CD4-positive, alpha-beta T cell treated with Interferon gamma for 1 hour (primary cell): ENCODE results near the gene DUSP18.
"Not testable (repeated sequence)": the region's sequence is repeated elsewhere in the genome, so short reads cannot be mapped to it uniquely, and the experiment has no call there.

ENCODE experiments used
- DNase-seq: peaks from one replicate; pipeline ENCODE4 v3.0.0-alpha.2; 2020

The DUSP18 gene

DNA sequence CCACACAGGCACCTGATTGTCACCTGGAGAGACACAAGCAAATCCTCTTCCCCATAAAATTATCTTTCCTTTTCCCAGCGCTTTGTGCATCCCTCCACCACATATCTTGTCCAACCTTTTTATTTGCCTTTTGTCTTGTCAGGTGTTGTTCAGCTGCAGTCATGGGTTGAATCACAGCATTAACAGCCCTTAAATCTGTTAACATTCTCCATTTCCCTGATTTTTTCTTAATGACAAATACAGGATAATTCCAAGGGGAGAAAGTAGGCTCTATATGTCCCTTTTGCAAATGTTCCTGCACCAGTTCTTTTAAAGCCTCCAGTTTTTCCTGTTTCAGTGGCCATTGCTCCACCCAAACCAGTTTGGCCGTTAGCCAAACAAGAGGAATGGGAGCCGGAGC is 8.9 kb upstream of the DUSP18 start:
- not testable (repeated sequence) for DNase-seq

DNA sequence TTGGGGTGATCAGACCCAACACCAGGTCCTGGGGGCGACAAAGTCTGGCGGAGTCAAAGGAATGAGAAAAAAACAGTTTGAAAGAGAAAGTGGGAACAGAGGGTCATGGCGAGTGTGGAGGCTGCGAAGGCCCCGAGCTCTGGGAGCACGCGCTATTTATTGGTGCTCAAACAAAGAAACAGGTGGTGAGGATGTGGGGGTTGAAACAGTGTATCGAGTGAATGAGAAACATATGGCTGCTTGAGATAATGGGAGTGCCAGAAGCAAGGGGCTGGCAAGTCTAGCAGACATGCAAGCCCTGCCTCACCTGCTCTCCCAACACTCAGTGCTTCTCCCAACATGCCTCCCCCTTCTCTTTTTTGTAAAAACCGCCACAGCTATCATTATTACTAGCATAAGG is 7.8 kb upstream of the DUSP18 start:
- no peak for DNase-seq

DNA sequence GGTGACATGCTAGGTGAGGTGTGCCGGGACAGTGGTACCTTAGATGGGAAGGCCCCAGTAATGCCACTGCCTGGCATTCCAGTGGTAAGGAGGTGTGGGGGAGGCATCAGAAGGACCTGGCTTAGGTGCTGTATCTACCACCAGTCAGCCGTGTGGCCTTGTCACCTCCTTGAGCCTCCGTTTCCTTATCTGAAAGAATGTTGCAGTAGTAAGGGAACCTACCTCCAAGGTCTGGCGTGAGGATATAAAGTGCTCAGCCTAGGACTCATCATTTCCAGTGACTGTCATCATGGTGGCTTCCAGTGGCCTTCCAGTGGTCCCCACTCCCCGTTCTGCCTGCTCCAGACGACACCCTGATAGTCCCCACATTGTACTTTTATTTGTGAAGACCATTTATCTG is 6.8 kb upstream of the DUSP18 start:
- no peak for DNase-seq

DNA sequence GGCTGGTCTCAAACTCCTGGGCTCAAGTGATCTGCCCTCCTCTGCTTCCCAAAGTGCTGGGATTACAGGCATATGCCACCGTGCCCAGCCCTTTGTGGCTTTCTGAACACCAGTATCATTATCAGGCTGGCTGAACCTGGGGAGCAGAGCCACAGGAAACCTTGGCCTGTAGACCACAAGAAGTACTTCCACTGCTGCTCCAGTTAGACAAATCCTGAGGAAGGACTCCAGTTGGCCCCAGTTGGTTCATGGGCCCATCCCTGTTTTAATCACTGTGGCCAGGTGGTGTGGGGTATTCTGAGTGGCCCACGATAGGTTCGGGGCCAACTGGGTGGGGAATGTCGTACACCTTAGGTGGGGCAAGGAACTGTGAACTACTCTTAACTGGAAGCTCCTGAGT is 5.5 kb upstream of the DUSP18 start:
- DNase-seq, result no peak

DNA sequence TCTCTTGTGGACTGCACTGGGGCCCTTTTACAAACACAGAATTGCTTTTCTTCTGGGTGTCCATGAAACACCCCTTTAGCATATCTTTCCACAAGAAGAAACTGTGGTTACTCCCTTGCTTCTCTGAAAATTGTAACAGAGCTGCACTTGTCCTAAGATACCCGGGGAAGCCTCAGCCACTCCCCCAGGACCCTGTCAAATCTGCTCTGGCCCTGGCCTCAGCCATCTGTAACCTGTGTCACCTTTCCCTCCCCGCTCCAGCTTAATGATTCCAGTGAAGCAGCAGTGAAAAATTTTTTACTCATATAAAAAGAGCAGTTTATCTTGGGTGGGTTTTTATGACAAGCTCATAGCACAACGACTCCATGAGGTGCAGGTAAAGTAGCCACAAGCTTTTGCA is 3.4 kb upstream of the DUSP18 start:
- DNase-seq, result no peak

DNA sequence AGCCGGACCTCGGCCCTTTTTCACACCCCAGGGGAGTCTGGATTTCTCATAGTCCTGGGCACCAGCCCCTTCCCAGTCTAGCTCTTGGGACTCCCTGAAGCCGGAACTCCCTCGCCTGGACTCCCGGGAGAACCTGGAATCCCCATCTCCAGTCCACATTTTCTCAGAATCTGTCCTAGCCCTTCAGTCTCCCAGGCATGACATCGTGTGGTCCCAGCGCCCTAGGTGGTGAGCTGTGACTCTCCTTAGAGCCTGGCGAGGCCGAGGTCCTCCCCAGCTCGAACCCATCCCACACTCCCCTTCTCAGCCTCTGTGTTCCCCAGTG is 673 bp upstream of the DUSP18 start:
- no peak for DNase-seq

DNA sequence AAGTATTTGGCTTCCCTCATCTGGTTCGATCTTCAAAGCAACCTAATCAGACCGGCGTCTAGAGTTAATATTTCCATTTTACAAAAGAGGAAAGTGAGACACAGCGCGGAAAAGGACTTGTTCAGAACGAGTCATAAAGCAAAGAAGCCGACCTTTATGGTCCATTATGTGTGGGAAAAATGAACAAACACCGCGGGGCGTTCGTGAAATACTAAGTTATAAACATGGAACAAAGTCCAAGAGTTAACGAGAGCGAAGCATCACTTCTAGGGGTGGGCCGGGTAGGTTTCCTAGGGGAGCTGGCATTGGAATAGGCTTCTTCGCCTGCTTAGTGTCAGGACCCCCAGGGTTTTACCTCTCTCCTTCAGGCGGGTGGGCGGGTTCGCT is 575 bp downstream of the DUSP18 start:
- no peak for DNase-seq

DNA sequence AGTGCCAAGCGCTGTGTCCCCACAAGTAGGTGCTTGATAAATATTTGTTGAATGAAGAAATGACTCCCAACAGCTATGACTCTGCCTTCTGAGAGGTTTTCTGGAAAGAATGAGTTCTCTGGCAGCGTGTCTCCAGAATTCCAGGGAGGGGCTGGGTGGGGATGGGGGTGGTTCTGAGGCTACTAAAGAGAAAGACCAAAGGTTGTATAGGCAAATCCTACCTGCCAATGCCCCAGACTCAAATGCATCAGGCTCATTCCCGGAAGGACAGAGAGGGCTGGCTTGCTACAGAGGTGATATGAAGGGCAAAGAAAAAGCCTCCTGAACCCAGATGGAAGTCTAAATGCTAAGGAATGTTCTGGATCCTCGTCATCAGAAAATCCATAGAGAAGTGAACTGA is 1.9 kb downstream of the DUSP18 start:
- no peak for DNase-seq

DNA sequence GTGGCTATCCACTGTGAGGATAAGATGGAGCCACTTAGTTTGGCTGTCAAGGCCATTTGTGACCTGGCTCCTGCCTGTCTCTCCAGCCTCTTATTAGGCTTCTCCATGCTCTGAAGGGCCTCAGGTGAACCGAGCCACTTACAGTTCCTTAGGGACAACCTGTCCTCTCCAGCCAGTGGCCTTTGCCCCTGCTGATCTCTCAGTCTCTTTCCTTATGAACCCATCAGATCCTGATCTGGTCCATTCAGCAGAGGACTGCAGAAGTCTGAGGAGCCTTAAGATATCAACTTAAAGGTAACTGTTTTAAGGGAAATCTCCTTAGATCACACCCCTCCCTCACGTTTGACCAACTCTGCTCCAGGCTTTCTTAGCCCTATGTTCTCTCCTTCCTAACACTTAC is 2.4 kb downstream of the DUSP18 start:
- DNase-seq, result no peak

DNA sequence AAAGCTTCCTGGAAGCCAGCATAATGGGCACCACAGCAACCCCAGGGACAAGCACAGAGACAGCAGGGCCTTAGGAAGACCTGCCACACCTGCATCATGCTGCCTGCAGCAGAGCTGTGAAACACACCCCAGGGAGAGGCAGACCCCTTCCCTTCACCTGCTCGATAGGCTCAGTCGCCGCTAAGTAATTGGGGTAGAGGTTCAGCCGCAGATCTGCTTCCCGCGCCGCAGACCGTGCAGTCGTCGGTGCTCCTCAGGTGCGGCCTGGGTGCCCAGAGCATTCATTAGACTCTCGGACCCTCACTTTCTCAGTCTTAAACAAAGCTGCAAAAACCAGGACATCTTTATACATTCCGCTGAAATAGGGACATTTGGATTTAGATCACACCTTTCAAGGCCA is 2.9 kb downstream of the DUSP18 start:
- no peak for DNase-seq

DNA sequence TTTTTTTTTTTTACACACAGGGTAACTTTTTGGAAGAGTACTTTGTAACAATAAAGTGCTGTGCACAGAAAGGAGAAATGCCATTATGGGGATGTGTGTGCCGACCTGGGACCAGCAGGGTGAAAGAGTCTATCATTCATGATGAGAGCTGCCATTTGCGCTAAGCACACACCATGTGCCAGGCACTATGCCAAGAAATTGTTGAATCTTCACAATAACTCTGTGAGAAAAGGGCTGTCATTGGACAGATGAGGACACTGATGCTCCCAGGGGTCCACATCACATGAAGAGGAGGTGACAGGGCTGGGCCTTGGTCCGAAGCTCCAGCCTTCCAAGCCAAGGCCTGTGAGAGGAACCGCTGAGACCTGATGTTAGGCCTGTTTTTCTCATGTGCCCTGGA is 5.6 kb downstream of the DUSP18 start:
- DNase-seq, result no peak

DNA sequence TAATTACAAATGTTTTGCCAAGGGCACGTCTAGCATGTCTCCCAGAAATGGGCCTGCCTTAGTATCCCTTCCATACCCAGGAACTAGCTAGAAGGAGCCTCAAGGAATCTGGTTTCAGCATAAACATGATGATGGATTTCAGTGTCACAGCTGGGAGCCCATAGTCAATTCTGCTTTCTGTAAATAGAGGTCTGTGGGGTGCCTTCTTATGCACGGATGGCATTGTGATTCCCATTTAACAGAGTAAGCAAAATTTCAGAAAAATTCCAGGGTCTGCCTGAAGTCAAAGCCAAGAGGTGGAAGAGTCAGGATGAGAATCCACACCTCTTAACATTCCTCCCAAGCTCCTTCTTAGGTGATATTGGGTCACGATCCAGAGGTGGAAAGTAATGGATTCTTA is 12.1 kb downstream of the DUSP18 start:
- no peak for DNase-seq

DNA sequence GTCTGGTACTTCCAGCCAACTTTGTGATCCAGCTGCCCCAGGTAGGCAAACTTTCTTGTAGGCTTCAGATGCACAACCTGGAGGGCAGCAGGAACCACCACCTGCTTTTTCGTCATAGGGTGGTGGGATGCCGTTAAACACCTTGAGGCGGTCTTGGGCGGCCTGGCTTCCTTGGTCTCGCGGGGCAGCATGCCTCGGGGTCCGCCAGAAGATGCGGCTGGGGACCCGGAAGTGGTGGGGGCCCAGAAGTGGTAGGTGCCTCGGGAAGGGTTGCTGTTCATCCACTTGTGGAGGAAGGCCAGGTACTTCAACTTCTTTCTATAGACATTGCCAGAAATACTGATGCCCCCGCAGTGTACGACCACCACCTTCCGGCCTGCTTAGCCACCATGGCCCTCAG is 13.3 kb downstream of the DUSP18 start:
- DNase-seq, result no peak

DNA sequence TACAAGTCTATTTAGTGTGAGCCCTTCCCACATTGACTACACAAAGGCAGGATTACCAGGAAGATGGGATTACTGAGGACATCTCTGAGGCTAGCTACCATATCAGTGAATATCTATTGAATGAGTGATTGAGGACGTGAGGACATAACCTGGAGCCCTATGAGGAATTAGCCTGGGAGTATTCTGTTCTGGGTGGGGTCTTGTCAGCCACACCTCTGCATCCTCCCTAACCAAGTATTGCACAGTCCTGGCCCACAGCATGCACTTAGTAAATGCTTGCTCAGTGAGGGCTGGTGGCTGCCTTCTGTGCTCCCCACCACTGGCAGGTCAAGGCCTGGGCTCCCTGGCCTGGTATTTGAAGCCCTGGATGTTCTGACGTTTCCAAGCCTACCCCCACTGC is 14.8 kb downstream of the DUSP18 start:
- no peak for DNase-seq

DNA sequence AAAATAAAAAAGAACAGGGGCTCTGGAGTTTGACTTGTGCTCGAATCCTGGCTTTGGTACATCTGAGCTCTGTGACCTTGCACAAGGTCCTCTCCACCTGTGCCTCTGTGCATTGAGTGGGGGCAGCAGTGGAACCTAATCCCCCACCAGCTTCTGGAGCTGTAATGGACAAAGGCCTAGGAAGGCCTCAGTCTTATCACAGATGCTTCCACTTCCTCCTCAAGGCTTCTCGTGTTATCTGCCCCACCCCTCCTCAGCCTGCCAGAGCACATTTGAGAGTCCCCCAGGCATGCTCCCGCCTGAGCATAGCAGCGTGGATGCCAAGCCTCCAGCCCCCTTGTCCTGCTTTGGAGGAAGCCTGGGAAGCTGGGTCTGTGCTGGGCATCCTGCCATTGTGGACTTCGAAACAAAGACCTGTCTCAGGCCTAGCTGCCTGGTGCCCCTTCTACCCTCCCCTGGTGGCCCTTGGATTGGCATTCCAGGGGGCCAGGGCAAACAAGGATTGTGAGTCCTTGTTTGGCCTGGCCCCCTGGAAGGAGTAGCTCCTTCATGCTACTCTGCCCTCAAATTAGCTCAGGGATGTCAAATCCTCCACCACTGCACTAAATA is 17.1 kb downstream of the DUSP18 start:
- no peak for DNase-seq

DNA sequence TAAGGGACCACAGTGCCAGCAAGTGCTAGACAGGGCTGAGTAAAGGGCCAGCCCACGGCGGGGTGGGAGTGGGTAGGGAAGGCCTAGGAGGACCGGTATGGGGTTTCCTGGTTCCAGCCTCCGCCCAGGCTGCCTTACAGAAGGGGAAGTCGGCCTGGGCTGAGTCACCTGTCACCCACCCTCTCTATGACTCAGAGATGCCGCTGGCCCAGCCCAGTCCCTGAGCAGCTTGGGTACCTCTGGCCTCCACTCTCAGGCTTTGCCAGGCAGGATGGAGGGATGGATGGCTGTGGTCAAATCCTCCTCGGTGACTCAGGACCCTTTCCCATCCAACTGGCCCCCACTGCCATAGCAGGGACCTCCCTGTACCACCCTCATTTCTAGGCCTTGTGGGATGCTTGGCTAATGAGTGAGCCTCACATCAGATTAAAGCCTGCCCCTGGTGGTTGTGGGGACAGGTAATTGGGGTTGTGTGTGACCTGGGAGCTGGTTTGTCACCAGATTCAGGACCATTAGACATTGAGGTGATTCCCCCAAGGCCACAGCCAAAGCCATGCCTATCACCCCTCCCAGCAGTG is 18.2 kb downstream of the DUSP18 start:
- DNase-seq, result peak; percentile 69

DNA sequence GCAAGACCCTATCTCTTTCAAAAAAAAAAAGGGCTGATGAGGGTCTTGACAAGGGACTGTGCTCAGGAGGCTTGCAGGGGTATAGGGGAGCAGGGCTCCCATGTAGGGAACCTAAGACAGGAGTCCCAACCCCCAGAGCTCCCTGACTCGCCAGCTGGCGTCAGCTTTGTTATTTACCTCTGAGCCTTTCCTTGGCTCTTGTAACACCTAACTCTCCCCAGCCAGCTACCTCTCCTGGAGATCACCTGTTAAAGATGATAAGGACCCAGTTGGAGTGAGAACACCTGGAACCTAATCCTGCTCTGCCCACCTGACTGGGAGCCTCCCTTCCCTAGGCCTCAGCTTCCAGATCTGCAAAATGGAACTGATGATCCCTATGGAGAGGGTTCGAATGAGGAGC is 18.9 kb downstream of the DUSP18 start:
- DNase-seq, result no peak

DNA sequence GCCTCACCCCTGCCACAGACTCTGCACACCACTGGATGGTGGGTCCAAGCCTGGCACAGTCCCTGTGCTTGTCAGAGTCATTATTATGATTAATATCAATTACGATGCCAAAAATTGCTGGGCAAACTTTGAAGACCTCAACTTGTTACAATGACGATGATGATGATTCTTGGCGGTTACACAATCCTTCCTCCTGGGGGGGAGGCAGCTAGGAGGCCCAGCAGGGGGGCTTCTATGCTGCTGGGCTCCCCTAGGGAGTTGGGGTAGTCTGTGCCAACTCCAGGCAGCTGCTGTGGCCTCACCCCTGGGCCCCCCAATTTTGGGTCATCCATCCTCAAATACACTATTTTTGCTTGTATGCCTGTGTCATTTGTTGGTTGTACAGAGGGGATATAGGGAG is 20.1 kb downstream of the DUSP18 start:
- no peak for DNase-seq

DNA sequence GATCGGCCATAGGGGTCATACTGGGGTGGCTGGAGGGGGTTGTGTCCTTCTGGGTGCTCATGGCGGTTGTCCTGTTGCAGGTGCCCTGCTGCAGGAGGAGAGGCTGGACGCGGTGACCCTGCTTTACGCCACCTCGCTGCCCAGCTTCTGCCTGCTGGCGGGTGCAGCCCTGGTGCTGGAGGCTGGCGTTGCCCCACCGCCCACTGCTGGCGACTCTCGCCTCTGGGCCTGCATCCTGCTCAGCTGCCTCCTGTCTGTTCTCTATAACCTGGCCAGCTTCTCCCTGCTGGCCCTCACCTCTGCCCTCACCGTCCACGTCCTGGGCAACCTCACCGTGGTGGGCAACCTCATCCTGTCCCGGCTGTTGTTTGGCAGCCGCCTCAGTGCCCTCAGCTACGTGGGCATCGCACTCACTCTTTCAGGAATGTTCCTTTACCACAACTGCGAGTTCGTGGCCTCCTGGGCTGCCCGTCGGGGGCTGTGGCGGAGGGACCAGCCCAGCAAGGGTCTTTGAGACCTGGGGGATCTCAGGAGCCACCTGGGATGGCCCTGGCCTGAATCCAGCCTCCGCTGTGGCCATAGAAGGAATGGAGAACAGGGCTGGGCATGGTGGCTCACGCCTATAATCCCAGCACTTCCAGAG is 21.0 kb downstream of the DUSP18 start:
- no peak for DNase-seq

DNA sequence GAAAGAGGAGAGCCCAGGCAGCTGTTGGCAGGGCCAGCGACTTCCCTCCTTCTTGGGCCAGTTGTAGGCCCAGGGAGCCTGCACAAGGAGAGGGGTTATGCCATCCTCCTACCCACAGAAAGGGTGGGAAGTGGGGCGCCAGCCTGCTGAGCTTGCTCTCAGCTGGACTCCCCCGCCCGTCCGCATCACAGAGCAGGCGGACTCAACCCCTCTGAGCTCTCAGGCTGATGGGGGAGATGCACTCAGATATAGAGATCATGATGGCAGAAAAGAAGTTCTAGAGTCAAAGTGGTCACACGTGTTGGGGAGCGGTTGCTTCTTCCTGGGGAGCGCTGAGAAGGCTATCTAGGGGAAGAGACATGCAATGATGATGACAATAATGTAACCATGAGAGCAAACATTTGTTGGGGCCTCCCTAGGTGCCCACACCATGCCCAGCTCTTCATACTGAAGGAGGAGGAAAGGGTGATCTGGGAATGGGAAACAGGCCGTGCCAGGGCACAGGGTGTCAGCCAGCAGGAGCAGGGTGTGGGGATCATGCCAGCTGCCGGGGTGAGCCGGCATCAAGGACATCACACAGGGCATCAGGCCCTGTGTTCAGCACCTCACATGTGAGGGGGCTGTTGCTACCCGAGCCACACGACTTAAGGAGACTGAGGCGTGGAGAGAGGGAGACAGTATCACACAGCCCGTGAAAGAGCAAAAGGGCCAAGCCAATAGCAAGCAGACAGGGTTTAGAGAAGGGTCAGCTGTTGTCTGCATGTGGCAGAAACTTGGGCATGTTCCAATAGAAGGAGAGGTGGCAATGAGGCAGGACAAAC is 24.4 kb downstream of the DUSP18 start:
- no peak for DNase-seq

DNA sequence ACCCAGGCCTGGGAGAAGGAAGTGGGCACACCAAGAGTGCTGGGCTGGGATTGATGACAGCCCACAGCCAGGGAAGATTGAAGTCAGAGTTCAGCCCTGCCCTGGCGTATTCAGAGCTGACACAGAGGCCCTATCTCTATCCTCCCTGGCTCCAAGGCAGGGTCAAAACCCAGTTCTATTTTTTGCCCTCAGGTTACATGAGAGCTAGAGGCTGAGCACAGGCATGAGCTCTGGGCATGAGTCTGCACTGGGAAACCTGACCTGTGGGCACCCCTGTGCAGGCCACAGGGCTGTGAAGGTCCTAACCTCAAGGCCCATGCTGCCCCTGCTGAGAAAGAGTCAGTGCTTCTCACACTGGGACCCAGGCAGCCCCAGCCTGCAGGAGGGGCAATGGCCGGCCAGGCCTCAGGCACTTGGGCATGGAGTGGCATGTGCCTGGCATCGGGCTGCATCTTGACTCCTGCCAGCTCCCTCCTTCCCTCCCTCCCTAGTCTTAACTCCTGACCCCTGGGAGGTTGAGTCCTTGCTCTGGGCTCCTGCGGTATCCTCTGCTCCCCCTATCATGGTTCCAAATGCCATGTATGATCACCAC is 26.7 kb downstream of the DUSP18 start:
- DNase-seq, result no peak

DNA sequence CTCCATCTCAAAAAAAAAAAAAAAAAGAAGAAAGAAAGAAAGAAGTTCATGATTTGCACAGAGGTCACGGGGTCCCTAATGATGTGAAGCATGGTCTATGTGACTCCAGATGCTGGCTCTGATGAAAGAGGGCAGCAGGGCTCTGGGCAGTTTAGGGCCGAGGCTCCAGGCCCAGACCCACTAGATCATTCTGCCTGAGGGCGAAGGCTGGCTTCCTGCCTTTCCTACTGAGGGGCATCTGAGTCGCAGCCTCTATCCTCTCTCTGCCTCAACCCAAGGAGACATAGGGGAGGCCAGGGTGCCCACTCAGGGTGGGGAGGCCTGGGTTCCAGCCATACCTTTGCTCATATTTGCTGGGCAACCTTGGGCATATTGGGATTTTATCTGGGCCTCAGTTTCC is 27.3 kb downstream of the DUSP18 start:
- no peak for DNase-seq

DNA sequence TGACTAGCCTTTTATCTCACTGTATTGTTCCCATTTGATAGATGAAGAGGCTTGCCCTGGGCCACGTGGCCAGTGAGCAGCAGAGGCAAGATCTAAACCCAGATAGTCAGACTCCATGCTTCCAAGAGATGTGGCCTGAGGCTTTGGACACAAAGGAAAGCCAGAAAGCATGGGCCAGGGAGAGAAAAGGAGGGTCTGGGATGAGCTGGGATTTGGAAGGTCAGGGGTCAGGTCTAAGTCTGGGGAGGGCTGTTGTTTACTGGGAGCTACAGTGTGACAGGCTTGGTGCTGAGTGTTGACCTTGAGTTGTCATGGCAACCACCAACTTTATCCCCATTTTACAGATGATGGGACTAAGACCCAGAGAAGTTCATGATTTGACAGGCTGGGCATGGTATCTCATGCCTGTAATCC is 30.0 kb downstream of the DUSP18 start:
- DNase-seq, result no peak
